MM.1S (cell line): ENCODE data around the gene S1PR5.

Experiments used
- CTCF ChIP-seq: fragments of 300-600 bp; sonication (generic); IDR thresholded peaks from 2 replicates; pipeline ENCODE4 v1.5.1; 2016; ENCODE audit warnings: antibody characterized with exemption, low read length, mixed read lengths
- EZH2 ChIP-seq: fragments of 300-600 bp; sonication (generic); optimal IDR thresholded peaks from 2 replicates; pipeline ENCODE3; 2017; ENCODE audit warnings: low read depth, mild to moderate bottlenecking, antibody characterized with exemption, low read length, mixed read lengths
- EZH2phosphoT487 ChIP-seq: fragments of 300-600 bp; sonication (generic); IDR thresholded peaks from 2 replicates; pipeline ENCODE4 v1.6.1; 2018; ENCODE audit warnings: antibody characterized with exemption, low read length

GRCh38 chr19:10544753-10545251 lies 27.6 kb upstream of the S1PR5 start:
- TF ChIP-seq EZH2: no peak
- no peak for TF ChIP-seq CTCF
- no peak for TF ChIP-seq EZH2phosphoT487
